IMR-90 (cell line): ENCODE results near the gene EFHB. TPM values are rescaled to one million over a fixed set of nuclear protein-coding genes. Genes with fewer than 3 reads are reported as not detected.

ENCODE experiments used
- ATAC-seq: fragments of 200-7000 bp; cut with Tn5 transposase; 2 replicates; pipeline ENCODE4 v1.9.1; 2020; ENCODE audit warnings: low read depth, mild to moderate bottlenecking, moderate library complexity
- BruUV-seq: library from RNA; stranded (reverse); fragments of 400-500 nt; replicated peaks from 2 replicates; lab custom pipeline; 2021; lab: Mats Ljungman, UMichigan
- CTCF ChIA-PET: fragments of 300-600 bp; formaldehyde crosslinking; extraction: SDS; loops from one replicate; lab custom pipeline; 2021; ENCODE audit warnings: antibody characterized with exemption; lab: Yijun Ruan, JAX
- POLR2A ChIA-PET: fragments of 300-600 bp; sonication (Branson Sonifier 250); formaldehyde crosslinking; loops from one replicate; lab custom pipeline; 2022; ENCODE audit warnings: antibody characterized with exemption; ENCODE audit not compliant: unreplicated experiment; lab: Charles Lee
- DNase-seq: peaks from one replicate; pipeline ENCODE4 v3.0.0; 2013
- H2AFZ ChIP-seq: replicated peaks from 2 replicates; pipeline ENCODE3; 2013; ENCODE audit warnings: low read length, mild to moderate bottlenecking; ENCODE audit not compliant: poor library complexity
- H2AK5ac ChIP-seq: 2 replicates; pipeline ENCODE4 v1.6.1; 2013; ENCODE audit warnings: low read depth, low read length, inconsistent platforms
- H2AK9ac ChIP-seq: replicated peaks from 2 replicates; pipeline ENCODE3; 2013; ENCODE audit warnings: mild to moderate bottlenecking, low read depth, low read length, moderate library complexity; ENCODE audit not compliant: poor library complexity
- H2BK120ac ChIP-seq: 2 replicates; pipeline ENCODE4 v1.6.1; 2013; ENCODE audit warnings: low read depth, low read length, inconsistent platforms
- H2BK15ac ChIP-seq: 3 replicates; pipeline ENCODE4 v1.6.1; 2013; ENCODE audit warnings: low read depth, low read length, inconsistent platforms
- H2BK20ac ChIP-seq: 2 replicates; pipeline ENCODE4 v1.6.1; 2013; ENCODE audit warnings: low read depth, mild to moderate bottlenecking, inconsistent platforms, low read length, moderate library complexity
- H2BK5ac ChIP-seq: 2 replicates; pipeline ENCODE4 v1.6.1; 2013; ENCODE audit warnings: mild to moderate bottlenecking, low read depth, low read length, inconsistent platforms; ENCODE audit not compliant: poor library complexity, severe bottlenecking
- H3K14ac ChIP-seq: replicated peaks from 2 replicates; pipeline ENCODE4 v1.6.1; 2013; ENCODE audit warnings: low read depth, low read length, inconsistent platforms
- H3K18ac ChIP-seq: 2 replicates; pipeline ENCODE4 v1.6.1; 2013; ENCODE audit warnings: low read depth, low read length, control low read depth
- H3K23ac ChIP-seq: 2 replicates; pipeline ENCODE4 v1.6.1; 2013; ENCODE audit warnings: low read depth, low read length, inconsistent platforms
- H3K27ac ChIP-seq: 2 replicates; pipeline ENCODE4 v1.5.1; 2013; ENCODE audit warnings: mild to moderate bottlenecking, control low read depth, low read length; ENCODE audit not compliant: insufficient read depth
- H3K27me3 ChIP-seq: 2 replicates; pipeline ENCODE4 v1.6.1; 2013; ENCODE audit warnings: low read length; ENCODE audit not compliant: control insufficient read depth, insufficient read depth
- H3K36me3 ChIP-seq: 2 replicates; pipeline ENCODE4 v1.6.1; 2013; ENCODE audit warnings: low read length, mixed read lengths; ENCODE audit not compliant: control insufficient read depth, insufficient read depth
- H3K4ac ChIP-seq: 2 replicates; pipeline ENCODE4 v1.6.1; 2013; ENCODE audit warnings: low read depth, low read length, inconsistent platforms
- H3K4me1 ChIP-seq: 2 replicates; pipeline ENCODE4 v1.6.1; 2013; ENCODE audit warnings: low read length, mixed read lengths; ENCODE audit not compliant: control insufficient read depth, insufficient read depth
- H3K4me2 ChIP-seq: 2 replicates; pipeline ENCODE4 v1.6.1; 2013; ENCODE audit warnings: low read depth, mild to moderate bottlenecking, control low read depth, low read length, moderate library complexity
- H3K4me3 ChIP-seq: 2 replicates; pipeline ENCODE4 v1.5.1; 2013; ENCODE audit warnings: low read depth, mild to moderate bottlenecking, control low read depth, low read length, moderate library complexity; ENCODE audit not compliant: insufficient read depth
- H3K56ac ChIP-seq: 2 replicates; pipeline ENCODE4 v1.6.1; 2013; ENCODE audit warnings: low read length, inconsistent platforms; ENCODE audit not compliant: insufficient read depth; ENCODE audit errors: extremely low read depth
- H3K79me1 ChIP-seq, 2 experiments: 2 replicates each; pipeline ENCODE4 v1.6.1; 2013; ENCODE audit warnings: low read length in 2 of 2, inconsistent platforms in 1 of 2, low read depth in 1 of 2
- H3K9ac ChIP-seq: 2 replicates; pipeline ENCODE4 v1.6.1; 2013; ENCODE audit warnings: low read depth, low read length, control low read depth
- H3K9me1 ChIP-seq: 2 replicates; pipeline ENCODE4 v1.6.1; 2013; ENCODE audit warnings: low read length, inconsistent platforms; ENCODE audit not compliant: insufficient read depth
- H3K9me3 ChIP-seq: 2 replicates; pipeline ENCODE4 v1.6.1; 2013; ENCODE audit warnings: low read length; ENCODE audit not compliant: control insufficient read depth, insufficient read depth
- H4K20me1 ChIP-seq: 2 replicates; pipeline ENCODE4 v1.6.1; 2013; ENCODE audit warnings: low read length, inconsistent platforms; ENCODE audit not compliant: insufficient read depth
- H4K5ac ChIP-seq: 2 replicates; pipeline ENCODE4 v1.6.1; 2013; ENCODE audit warnings: mild to moderate bottlenecking, low read depth, low read length, control low read depth
- H4K8ac ChIP-seq, 2 experiments: 2 replicates each; pipeline ENCODE4 v1.6.1; 2013; ENCODE audit warnings: low read depth in 2 of 2, low read length in 2 of 2, control low read depth in 1 of 2, inconsistent platforms in 1 of 2
- H4K91ac ChIP-seq: 2 replicates; pipeline ENCODE4 v1.6.1; 2013; ENCODE audit warnings: low read depth, low read length, inconsistent platforms; ENCODE audit not compliant: insufficient read depth
- CHD1 ChIP-seq: IDR thresholded peaks from 2 replicates; pipeline ENCODE4 v1.6.1; 2012; ENCODE audit warnings: low read depth, low read length, improper control_type of control experiment
- CTCF ChIP-seq: conservative IDR thresholded peaks from 2 replicates; pipeline ENCODE4 v1.5.1; 2012; ENCODE audit warnings: mild to moderate bottlenecking, low read depth, low read length, improper control_type of control experiment
- MAZ ChIP-seq: IDR thresholded peaks from 2 replicates; pipeline ENCODE4 v1.6.1; 2012; ENCODE audit warnings: low read depth, mild to moderate bottlenecking, low read length, improper control_type of control experiment, moderate library complexity, borderline replicate concordance
- MXI1 ChIP-seq: IDR thresholded peaks from 2 replicates; pipeline ENCODE4 v1.6.1; 2012; ENCODE audit warnings: low read depth, mild to moderate bottlenecking, low read length, moderate library complexity, borderline replicate concordance
- POLR2A ChIP-seq: IDR thresholded peaks from 2 replicates; pipeline ENCODE4 v1.6.1; 2012; ENCODE audit warnings: mild to moderate bottlenecking, low read depth, low read length
- RAD21 ChIP-seq: IDR thresholded peaks from 2 replicates; pipeline ENCODE4 v1.6.1; 2012; ENCODE audit warnings: low read length, improper control_type of control experiment
- RFX5 ChIP-seq: IDR thresholded peaks from 2 replicates; pipeline ENCODE4 v1.8.0; 2012; ENCODE audit warnings: low read depth, mild to moderate bottlenecking, low read length, moderate library complexity
- USF2 ChIP-seq: fragments of 150-350 bp; IDR thresholded peaks from 2 replicates; pipeline ENCODE4 v1.6.1; 2017; ENCODE audit warnings: mild to moderate bottlenecking, antibody characterized with exemption, low read length, low read depth
- WGBS, 2 experiments: methylation state at CpG; one replicate each; pipeline versions ENCODE4 v1.1.5 to v1.1.7; 2013; ENCODE audit warnings: missing lambda C conversion rate in 2 of 2; ENCODE audit not compliant: insufficient read length in 1 of 2; ENCODE audit errors: extremely low coverage in 2 of 2; 5-methylcytosine and 5-hydroxymethylcytosine counted together
- dilution Hi-C: fragments of 300-500 bp; cut with HindIII; formaldehyde crosslinking; loops from one replicate; pipeline ENCODE4 v1.14.3; 2018; ENCODE audit warnings: low sequenced_read_pairs; ENCODE audit not compliant: unreplicated experiment
- in situ Hi-C: fragments of 300-500 bp; cut with MboI; formaldehyde crosslinking; loops from 3 replicates; pipeline ENCODE4 v1.14.3; 2019; ENCODE audit warnings: low sequenced_read_pairs, inconsistent platforms, mixed read lengths
- intact Hi-C: fragments of 100-400 bp; cut with micrococcal nuclease; formaldehyde crosslinking; loops from 2 replicates; pipeline ENCODE4 v1.10.0; 2022
- polyA plus RNA-seq, 3 experiments: library from polyadenylated mRNA; depleted of rRNA; stranded (reverse); fragments of >200 nt; gene quantifications; 2 replicates each; pipeline ENCODE4 v1.2.3, GENCODE V29; 2012; ENCODE audit warnings: low replicate concordance in 1 of 3
- total RNA-seq: library from RNA; depleted of rRNA; stranded (reverse); fragments of >200 nt; gene quantifications from 2 replicates; pipeline ENCODE4 v1.2.3, GENCODE V29; 2012
- TF ChIP-seq, protein P1 (sequence below): fragments of 150-350 bp; IDR thresholded peaks from 2 replicates; pipeline ENCODE4 v1.6.1; 2016; ENCODE audit warnings: low read depth, mild to moderate bottlenecking, low read length, moderate library complexity, borderline replicate concordance

The EFHB gene
- total and polyA plus RNA-seq, 2 of the 4 experiments (the other 2 are of a cell fraction): under 0.01 to 1.0 TPM

GRCh38 chr3:19948226-19948591 is 14.2 kb upstream of the EFHB start:
- no peak overlapping the region for H2BK120ac ChIP-seq
- H3K79me1 ChIP-seq: peaks cover 5 to 20% of the 10 kb centered on the region in 2 experiments; a peak in 3 of 4 replicates
- H3K14ac ChIP-seq: peak overlapping the region; percentile 95; the same call in 1 of the 2 replicates
- POLR2A ChIA-PET: interaction anchor here (0.6 kb wide), 1 partner anchor 245 kb away, joined by 3 read pairs; no protein-coding TSS in a partner anchor
- peak overlapping the region; percentile 100 for H3K4me2 ChIP-seq
- dilution Hi-C loops (no loop called here), intact Hi-C loops (loop anchor here (5.0 kb wide), 2 partner anchors 94 to 239 kb away; partner anchors contain the start of genes KAT2B and SGO1), in situ Hi-C loops (loop anchor here (10.0 kb wide), 1 partner anchor 237 kb away; the partner anchor contains the start of gene SGO1)
- H3K56ac ChIP-seq: peak overlapping the region; percentile 33; the same call in 1 of the 2 replicates
- H3K4me3 ChIP-seq: peak overlapping the region; percentile 95
- no CpG with 5 or more reads among the region's 2 CpGs for whole genome bisulfite sequencing, 2 experiments
- peak overlapping the region in 1 of 2 experiments; percentile 79; a peak in 1 of 4 replicates for H4K8ac ChIP-seq
- TF ChIP-seq CTCF: no peak
- TF ChIP-seq USF2: no peak
- TF ChIP-seq MXI1: no peak
- TF ChIP-seq MAZ: no peak
- TF ChIP-seq, protein P1, sequence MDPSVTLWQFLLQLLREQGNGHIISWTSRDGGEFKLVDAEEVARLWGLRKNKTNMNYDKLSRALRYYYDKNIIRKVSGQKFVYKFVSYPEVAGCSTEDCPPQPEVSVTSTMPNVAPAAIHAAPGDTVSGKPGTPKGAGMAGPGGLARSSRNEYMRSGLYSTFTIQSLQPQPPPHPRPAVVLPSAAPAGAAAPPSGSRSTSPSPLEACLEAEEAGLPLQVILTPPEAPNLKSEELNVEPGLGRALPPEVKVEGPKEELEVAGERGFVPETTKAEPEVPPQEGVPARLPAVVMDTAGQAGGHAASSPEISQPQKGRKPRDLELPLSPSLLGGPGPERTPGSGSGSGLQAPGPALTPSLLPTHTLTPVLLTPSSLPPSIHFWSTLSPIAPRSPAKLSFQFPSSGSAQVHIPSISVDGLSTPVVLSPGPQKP: no peak
- TF ChIP-seq POLR2A: no peak
- TF ChIP-seq RAD21: no peak
- TF ChIP-seq RFX5: no peak
- TF ChIP-seq CHD1: no peak
- H3K23ac ChIP-seq: peak overlapping the region; percentile 36
- H2AK9ac ChIP-seq: no peak overlapping the region
- peak overlapping the region; percentile 45; the same call in 1 of the 2 replicates for H4K5ac ChIP-seq
- ATAC-seq (no peak), DNase-seq (no peak)
- H3K9me1 ChIP-seq: no peaks in the 10 kb centered on the region; the same call in 1 of the 2 replicates
- H3K36me3 ChIP-seq: peaks cover 10% of the 10 kb centered on the region
- H4K20me1 ChIP-seq: peaks cover 32% of the 10 kb centered on the region
- no peak overlapping the region for H2AK5ac ChIP-seq
- peak overlapping the region; percentile 64; the same call in 1 of the 2 replicates for H3K18ac ChIP-seq
- H3K4me1 ChIP-seq: peaks cover 6% of the 10 kb centered on the region; the same call in 1 of the 2 replicates
- no peak overlapping the region for H2BK15ac ChIP-seq
- H3K9me3 ChIP-seq: no peaks in the 10 kb centered on the region
- H3K27me3 ChIP-seq: no peaks in the 10 kb centered on the region
- no TSS peak for BruUV-seq
- peak overlapping the region; percentile 87; the same call in 1 of the 2 replicates for H3K4ac ChIP-seq
- no peak overlapping the region for H2BK20ac ChIP-seq
- H3K9ac ChIP-seq: peak overlapping the region; percentile 87
- CTCF ChIA-PET: no interaction called here
- peak overlapping the region; percentile 88 for H3K27ac ChIP-seq
- peak overlapping the region; percentile 89 for H2BK5ac ChIP-seq
- no peak overlapping the region for H2AFZ ChIP-seq
- no peak overlapping the region for H4K91ac ChIP-seq
